ENCODE data around the gene HAPLN3. TPM values are rescaled to one million over a fixed set of nuclear protein-coding genes. Genes with fewer than 3 reads are reported as not detected.

Gene HAPLN3
- polyA plus RNA-seq, 1 donor from 2014 or later, result not detected

DNA sequence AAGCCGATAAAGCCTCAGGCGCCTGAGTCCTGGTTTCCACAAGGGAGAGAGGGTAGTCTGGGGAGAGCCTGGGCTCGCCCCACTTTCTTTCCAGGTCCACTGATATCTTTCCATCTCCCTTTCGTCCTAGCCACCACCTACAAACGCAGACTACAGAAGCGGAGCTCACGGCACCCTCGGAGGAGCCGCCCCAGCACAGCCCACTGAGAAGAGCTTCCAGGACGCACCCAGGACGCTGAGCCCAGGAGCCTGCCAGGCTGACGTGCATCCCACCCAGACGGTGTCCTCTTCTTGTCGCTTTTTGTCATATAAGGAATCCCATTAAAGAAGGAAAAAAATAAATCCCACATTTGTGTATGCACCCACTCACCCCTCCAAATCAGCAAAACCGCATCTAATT is 21.1 kb downstream of the HAPLN3 start:
- no peak for TF ChIP-seq EZH2 (IDR thresholded peaks at IDR 0.05; ENCODE audit: borderline replicate concordance, insufficient read depth, low read length, poor library complexity, severe bottlenecking)
- TF ChIP-seq, protein P1, sequence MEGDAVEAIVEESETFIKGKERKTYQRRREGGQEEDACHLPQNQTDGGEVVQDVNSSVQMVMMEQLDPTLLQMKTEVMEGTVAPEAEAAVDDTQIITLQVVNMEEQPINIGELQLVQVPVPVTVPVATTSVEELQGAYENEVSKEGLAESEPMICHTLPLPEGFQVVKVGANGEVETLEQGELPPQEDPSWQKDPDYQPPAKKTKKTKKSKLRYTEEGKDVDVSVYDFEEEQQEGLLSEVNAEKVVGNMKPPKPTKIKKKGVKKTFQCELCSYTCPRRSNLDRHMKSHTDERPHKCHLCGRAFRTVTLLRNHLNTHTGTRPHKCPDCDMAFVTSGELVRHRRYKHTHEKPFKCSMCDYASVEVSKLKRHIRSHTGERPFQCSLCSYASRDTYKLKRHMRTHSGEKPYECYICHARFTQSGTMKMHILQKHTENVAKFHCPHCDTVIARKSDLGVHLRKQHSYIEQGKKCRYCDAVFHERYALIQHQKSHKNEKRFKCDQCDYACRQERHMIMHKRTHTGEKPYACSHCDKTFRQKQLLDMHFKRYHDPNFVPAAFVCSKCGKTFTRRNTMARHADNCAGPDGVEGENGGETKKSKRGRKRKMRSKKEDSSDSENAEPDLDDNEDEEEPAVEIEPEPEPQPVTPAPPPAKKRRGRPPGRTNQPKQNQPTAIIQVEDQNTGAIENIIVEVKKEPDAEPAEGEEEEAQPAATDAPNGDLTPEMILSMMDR (IDR thresholded peaks at IDR 0.05; ENCODE audit: poor library complexity, severe bottlenecking), result no peak
- TF ChIP-seq, protein P2, sequence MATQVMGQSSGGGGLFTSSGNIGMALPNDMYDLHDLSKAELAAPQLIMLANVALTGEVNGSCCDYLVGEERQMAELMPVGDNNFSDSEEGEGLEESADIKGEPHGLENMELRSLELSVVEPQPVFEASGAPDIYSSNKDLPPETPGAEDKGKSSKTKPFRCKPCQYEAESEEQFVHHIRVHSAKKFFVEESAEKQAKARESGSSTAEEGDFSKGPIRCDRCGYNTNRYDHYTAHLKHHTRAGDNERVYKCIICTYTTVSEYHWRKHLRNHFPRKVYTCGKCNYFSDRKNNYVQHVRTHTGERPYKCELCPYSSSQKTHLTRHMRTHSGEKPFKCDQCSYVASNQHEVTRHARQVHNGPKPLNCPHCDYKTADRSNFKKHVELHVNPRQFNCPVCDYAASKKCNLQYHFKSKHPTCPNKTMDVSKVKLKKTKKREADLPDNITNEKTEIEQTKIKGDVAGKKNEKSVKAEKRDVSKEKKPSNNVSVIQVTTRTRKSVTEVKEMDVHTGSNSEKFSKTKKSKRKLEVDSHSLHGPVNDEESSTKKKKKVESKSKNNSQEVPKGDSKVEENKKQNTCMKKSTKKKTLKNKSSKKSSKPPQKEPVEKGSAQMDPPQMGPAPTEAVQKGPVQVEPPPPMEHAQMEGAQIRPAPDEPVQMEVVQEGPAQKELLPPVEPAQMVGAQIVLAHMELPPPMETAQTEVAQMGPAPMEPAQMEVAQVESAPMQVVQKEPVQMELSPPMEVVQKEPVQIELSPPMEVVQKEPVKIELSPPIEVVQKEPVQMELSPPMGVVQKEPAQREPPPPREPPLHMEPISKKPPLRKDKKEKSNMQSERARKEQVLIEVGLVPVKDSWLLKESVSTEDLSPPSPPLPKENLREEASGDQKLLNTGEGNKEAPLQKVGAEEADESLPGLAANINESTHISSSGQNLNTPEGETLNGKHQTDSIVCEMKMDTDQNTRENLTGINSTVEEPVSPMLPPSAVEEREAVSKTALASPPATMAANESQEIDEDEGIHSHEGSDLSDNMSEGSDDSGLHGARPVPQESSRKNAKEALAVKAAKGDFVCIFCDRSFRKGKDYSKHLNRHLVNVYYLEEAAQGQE (IDR thresholded peaks at IDR 0.05; ENCODE audit: borderline replicate concordance), result no peak
- no peak for TF ChIP-seq POLR2AphosphoS5 (IDR thresholded peaks at IDR 0.05)
- no peak for TF ChIP-seq TAF1 (IDR thresholded peaks at IDR 0.05; ENCODE audit: low read depth)
- no peak for TF ChIP-seq MXI1 (conservative IDR thresholded peaks at IDR 0.05; ENCODE audit: poor library complexity, severe bottlenecking)
- TF ChIP-seq EP300 (conservative IDR thresholded peaks at IDR 0.05; ENCODE audit: poor library complexity, severe bottlenecking), result no peak
- no peak for TF ChIP-seq SMC3 (conservative IDR thresholded peaks at IDR 0.05; ENCODE audit: poor library complexity)
- no peak for TF ChIP-seq RAD21 (conservative IDR thresholded peaks at IDR 0.05)
- H3K27ac ChIP-seq (ENCODE audit: low read length), result no peak overlapping the region
- H3K27me3 ChIP-seq (ENCODE audit: insufficient read depth, low read depth, low read length), result no peaks in the 10 kb centered on the region
- no peaks in the 10 kb centered on the region for H3K79me2 ChIP-seq (replicated peaks; ENCODE audit: insufficient read depth, low read length)
- H2AFZ ChIP-seq (ENCODE audit: low read depth, low read length), result no peak overlapping the region
- no peak overlapping the region for H3K4me3 ChIP-seq (ENCODE audit: low read length)
- no peaks in the 10 kb centered on the region for H3F3A ChIP-seq (ENCODE audit: insufficient read depth, low read length, poor library complexity, severe bottlenecking)
- no peak overlapping the region for H3K4me2 ChIP-seq (ENCODE audit: low read length)
- no peaks in the 10 kb centered on the region for H3K36me3 ChIP-seq (ENCODE audit: insufficient read depth, low read length)
- H3K9me2 ChIP-seq (ENCODE audit: insufficient read depth, low read length), result no peaks in the 10 kb centered on the region
- H3K9ac ChIP-seq (ENCODE audit: low read length), result no peak overlapping the region
- H4K20me1 ChIP-seq (ENCODE audit: insufficient read depth), result no peaks in the 10 kb centered on the region
- no peaks in the 10 kb centered on the region for H3K9me3 ChIP-seq (ENCODE audit: low read length)

DNA sequence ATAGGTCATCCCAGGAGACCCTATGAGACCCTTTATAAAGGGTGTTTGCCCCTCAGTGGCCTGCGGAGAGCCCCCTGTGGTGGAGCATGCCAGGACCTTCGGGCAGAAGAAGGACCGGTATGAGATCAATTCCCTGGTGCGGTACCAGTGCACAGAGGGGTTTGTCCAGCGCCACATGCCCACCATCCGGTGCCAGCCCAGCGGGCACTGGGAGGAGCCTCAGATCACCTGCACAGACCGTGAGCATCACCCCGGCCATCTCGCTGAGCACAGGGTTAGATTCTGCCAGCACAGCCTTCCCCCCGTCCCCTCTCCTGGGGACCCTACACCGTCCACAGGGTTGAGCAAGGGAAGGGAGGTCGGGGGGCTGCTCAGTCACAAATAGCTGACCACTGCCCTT is 21.6 kb downstream of the HAPLN3 start:
- H3K9ac ChIP-seq (ENCODE audit: low read length), result no peak overlapping the region
- H3K9me2 ChIP-seq (ENCODE audit: insufficient read depth, low read length), result no peaks in the 10 kb centered on the region
- no peaks in the 10 kb centered on the region for H3K27me3 ChIP-seq (ENCODE audit: insufficient read depth, low read depth, low read length)
- H3K9me3 ChIP-seq (ENCODE audit: low read length), result no peaks in the 10 kb centered on the region
- H2AFZ ChIP-seq (ENCODE audit: low read depth, low read length), result no peak overlapping the region
- no peaks in the 10 kb centered on the region for H4K20me1 ChIP-seq (ENCODE audit: insufficient read depth)
- no peak overlapping the region for H3K4me3 ChIP-seq (ENCODE audit: low read length)
- H3K27ac ChIP-seq (ENCODE audit: low read length), result no peak overlapping the region
- no peaks in the 10 kb centered on the region for H3K79me2 ChIP-seq (replicated peaks; ENCODE audit: insufficient read depth, low read length)
- H3K36me3 ChIP-seq (ENCODE audit: insufficient read depth, low read length), result no peaks in the 10 kb centered on the region
- TF ChIP-seq, protein P2 (IDR thresholded peaks at IDR 0.05; ENCODE audit: borderline replicate concordance), result no peak
- TF ChIP-seq SMC3 (conservative IDR thresholded peaks at IDR 0.05; ENCODE audit: poor library complexity) (no peak), TAF1 (IDR thresholded peaks at IDR 0.05; ENCODE audit: low read depth) (no peak), MXI1 (conservative IDR thresholded peaks at IDR 0.05; ENCODE audit: poor library complexity, severe bottlenecking) (no peak)
- H3F3A ChIP-seq (ENCODE audit: insufficient read depth, low read length, poor library complexity, severe bottlenecking), result no peaks in the 10 kb centered on the region
- no peak overlapping the region for H3K4me2 ChIP-seq (ENCODE audit: low read length)

Measured in neural cell (in vitro differentiated cells).